Activated CD4-positive, alpha-beta T cell treated with anti-CD3 and anti-CD28 coated beads for 36 hours (primary cell): ENCODE data around the gene PGF. TPM values are rescaled to one million over a fixed set of nuclear protein-coding genes. Genes with fewer than 3 reads are reported as not detected.

Source experiments
- ATAC-seq: fragments of 200-7000 bp; cut with Tn5 transposase; one replicate; pipeline ENCODE4 v1.10.0; 2021; ENCODE audit warnings: mild to moderate bottlenecking, moderate library complexity
- CTCF ChIA-PET: fragments of 350-600 bp; sonication (Branson Sonifier 250); formaldehyde crosslinking; loops from one replicate; lab custom pipeline; 2021; ENCODE audit warnings: antibody characterized with exemption; lab: Charles Lee
- POLR2A ChIA-PET: fragments of 350-600 bp; sonication (Branson Sonifier 250); formaldehyde crosslinking; loops from one replicate; lab custom pipeline; 2021; ENCODE audit warnings: antibody characterized with exemption, inconsistent platforms; lab: Charles Lee
- DNase-seq: peaks from one replicate; pipeline ENCODE4 v3.0.0-alpha.2; 2020
- H3K27ac Mint-ChIP-seq: one replicate; pipeline ENCODE4 v1.8.0; 2021; ENCODE audit warnings: mixed read lengths
- H3K27me3 Mint-ChIP-seq: one replicate; pipeline ENCODE4 v1.8.0; 2021; ENCODE audit warnings: mixed read lengths
- H3K36me3 Mint-ChIP-seq: one replicate; pipeline ENCODE4 v1.8.0; 2021; ENCODE audit warnings: low read depth, mixed read lengths
- H3K4me1 Mint-ChIP-seq: one replicate; pipeline ENCODE4 v1.8.0; 2021; ENCODE audit warnings: mixed read lengths
- H3K4me3 Mint-ChIP-seq: one replicate; pipeline ENCODE4 v1.8.0; 2021; ENCODE audit warnings: mild to moderate bottlenecking, moderate library complexity, mixed read lengths
- H3K9me3 Mint-ChIP-seq: one replicate; pipeline ENCODE4 v1.8.0; 2021; ENCODE audit warnings: low read depth, mixed read lengths
- intact Hi-C, 2 experiments: fragments of 100-400 bp; cut with DNase I in 1 of 2; cut with micrococcal nuclease in 1 of 2; formaldehyde crosslinking; loops; one replicate each; pipeline versions ENCODE4 v1.14.2 to v1.15.1; 2022 to 2024; cut with DNase I, micrococcal nuclease
- total RNA-seq, 2 experiments: library from RNA; stranded (reverse); gene quantifications; one replicate each; pipeline ENCODE4 v1.2.3, GENCODE V29; 2021

Gene PGF
- total RNA-seq, 2 experiments from 2014 or later = 0.09 TPM; not detected in 1

DNA sequence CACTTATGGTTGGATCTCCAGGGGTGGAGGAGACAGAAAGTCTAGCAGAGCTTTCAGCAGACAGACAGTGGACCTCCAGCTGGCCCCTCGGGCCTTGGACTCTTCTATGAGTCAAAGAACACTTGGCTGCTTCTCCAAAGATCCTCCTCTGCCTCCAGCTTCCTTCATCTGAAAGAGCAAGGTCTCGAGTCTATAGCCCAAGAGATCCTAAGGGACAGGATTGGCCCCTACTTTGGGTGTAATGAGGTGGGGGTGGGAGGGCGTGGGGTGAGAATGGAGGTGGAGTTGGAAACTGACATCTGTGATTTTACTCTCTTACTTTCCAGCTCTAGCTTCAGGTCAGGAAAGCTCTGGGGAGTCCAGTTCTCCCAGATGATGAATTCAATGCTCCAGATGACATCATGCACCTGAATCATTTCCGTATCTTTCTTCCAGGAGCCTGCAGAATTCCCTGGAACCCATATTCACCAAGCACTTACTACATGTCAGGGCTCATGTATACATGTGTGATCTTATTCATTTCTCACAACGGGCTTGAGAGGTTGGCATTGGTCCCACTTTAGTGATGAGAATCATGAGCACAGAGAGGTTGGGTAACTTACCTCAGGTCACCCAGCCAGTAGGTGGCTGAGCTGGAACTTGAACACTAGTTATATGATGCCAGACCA lies 10.2 kb upstream of the PGF start:
- POLR2A ChIA-PET = no interaction called here

DNA sequence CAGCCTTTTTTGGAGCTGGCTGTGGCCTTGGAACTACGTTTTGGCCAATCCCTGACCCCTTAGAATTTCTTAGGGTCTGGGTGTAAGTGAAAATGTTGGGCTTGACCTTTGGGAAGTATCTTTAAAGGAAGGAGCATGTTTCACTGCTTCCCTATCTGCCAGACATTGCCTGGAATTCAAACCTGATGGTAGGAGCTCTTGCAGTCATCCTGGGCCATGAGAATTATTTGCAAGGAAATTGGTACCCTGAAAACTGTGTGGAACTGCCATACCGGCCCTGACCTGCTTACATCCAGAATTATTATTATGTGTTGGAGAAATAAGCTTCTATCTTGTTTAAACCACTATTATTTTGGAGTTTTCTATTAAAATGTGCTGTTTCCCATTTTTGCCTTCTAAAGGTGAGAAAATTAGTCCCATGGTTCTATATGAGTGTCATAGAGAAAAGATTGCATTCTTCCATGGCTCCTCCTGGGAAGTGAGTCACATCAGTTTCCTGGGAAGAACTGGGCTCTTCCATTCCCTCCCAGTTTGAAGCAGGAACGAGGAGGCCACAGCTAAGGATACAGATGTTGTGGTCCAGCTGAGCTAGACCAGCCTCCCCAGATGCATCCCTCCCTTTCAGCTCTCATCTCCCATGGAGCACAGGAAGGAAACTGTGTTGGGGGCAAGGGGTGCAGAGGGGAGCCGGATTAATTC lies 9.5 kb upstream of the PGF start:
- no peak for DNase-seq
- ChIA-PET POLR2A (no interaction called here), CTCF (interaction anchor here (0.6 to 1.6 kb wide), 4 partner anchors 13 to 123 kb away, joined by 3 to 6 read pairs (median 4); no protein-coding TSS in a partner anchor)
- Mint-ChIP-seq H3K27ac (no peak overlapping the region), H3K4me1 (no peaks in the 10 kb centered on the region), H3K9me3 (no peaks in the 10 kb centered on the region), H3K27me3 (peaks cover 2% of the 10 kb centered on the region), H3K4me3 (no peak overlapping the region), H3K36me3 (no peaks in the 10 kb centered on the region)
- ATAC-seq = no peak
- intact Hi-C loops = no loop called here

More for the DNA sequence above, 10.2 kb upstream of the PGF start:
- no peaks in the 10 kb centered on the region for H3K9me3 Mint-ChIP-seq
- CTCF ChIA-PET = interaction anchor here (0.5 to 1.6 kb wide), 3 partner anchors 13 to 123 kb away, joined by 3 to 6 read pairs (median 4); no protein-coding TSS in a partner anchor
- no peak overlapping the region for H3K27ac Mint-ChIP-seq
- intact Hi-C loops = no loop called here
- no peaks in the 10 kb centered on the region for H3K36me3 Mint-ChIP-seq
- DNase-seq (no peak), ATAC-seq (no peak)
- H3K4me1 Mint-ChIP-seq = no peaks in the 10 kb centered on the region
- peaks cover 2% of the 10 kb centered on the region for H3K27me3 Mint-ChIP-seq
- no peak overlapping the region for H3K4me3 Mint-ChIP-seq

DNA sequence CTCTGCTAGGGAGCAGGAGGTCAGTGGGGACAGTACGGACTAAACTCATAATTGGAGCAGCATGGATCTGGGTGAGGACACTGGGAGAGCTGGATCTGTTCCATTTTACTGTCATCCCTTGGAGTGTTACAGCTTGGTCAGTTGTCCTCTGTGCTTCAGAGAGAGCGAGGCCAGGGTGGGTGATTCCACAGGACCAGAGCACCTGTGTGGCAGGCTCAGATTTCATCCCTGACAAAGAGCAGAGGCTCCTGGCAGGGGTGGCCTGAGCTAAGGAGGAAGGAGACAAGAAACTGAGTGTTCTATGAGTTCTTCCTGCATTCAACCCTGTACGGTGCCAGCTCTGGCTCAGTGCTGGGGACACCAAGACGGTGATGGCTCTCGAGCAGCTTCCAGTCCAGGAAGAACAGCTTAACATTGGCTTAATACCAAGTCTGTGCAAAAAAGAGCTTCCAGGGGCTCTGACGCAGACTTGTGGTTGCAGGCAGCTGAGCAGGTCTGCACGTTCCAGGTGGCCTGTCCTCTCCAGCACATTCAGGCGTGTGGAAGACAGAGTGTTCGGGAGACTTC lies 8.4 kb upstream of the PGF start:
- Mint-ChIP-seq H3K36me3 (no peaks in the 10 kb centered on the region), H3K27me3 (peaks cover 2% of the 10 kb centered on the region), H3K27ac (no peak overlapping the region), H3K9me3 (no peaks in the 10 kb centered on the region), H3K4me1 (no peaks in the 10 kb centered on the region), H3K4me3 (no peak overlapping the region)
- CTCF ChIA-PET = interaction anchor here (0.8 to 1.6 kb wide), 4 partner anchors 12 to 103 kb away, joined by 3 to 6 read pairs (median 3); partner anchors contain the start of gene RPS6KL1
- POLR2A ChIA-PET = interaction anchor here (0.6 to 0.8 kb wide), 2 partner anchors 82 to 163 kb away, joined by 3 read pairs; partner anchors contain the start of gene NEK9
- ATAC-seq (no peak), DNase-seq (no peak)
- intact Hi-C loops = no loop called here

DNA sequence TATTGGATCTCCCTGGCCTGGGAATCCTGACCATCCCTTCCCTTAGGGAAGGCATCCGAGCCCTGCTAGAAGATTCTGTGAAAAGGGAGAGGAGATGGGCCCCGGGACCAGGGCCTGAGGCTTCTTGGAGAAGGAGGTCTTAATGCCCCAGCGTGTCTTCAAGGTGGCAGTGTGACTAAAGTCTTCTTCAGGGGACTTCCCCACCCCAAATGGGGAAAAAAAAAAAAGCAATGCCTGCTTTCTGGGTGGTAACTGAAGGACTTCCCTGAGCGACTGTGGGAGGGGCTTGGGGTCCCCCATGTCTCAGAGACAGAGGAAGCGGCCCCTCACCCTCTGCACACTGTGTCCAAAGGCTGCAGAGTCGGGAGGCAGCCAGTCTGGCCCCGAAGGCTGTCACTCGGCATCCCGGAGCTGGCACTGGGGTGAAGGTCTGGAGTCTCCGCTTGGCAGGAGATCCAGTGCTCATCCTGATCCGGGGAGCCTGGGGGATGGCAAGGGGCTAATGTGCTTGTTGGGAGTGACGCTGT lies 7.8 kb upstream of the PGF start:
- DNase-seq = no peak
- CTCF ChIA-PET = interaction anchor here (1.0 kb wide), 1 partner anchor 40 kb away, joined by 3 read pairs; the partner anchor contains the start of gene RPS6KL1
- no peak for ATAC-seq
- H3K4me1 Mint-ChIP-seq = no peaks in the 10 kb centered on the region
- H3K27me3 Mint-ChIP-seq = peaks cover 2% of the 10 kb centered on the region
- no peak overlapping the region for H3K4me3 Mint-ChIP-seq
- intact Hi-C loops = no loop called here
- H3K9me3 Mint-ChIP-seq = no peaks in the 10 kb centered on the region
- no peak overlapping the region for H3K27ac Mint-ChIP-seq
- H3K36me3 Mint-ChIP-seq = no peaks in the 10 kb centered on the region
- POLR2A ChIA-PET = interaction anchor here (0.8 kb wide), 1 partner anchor 83 kb away, joined by 3 read pairs; no protein-coding TSS in a partner anchor

DNA sequence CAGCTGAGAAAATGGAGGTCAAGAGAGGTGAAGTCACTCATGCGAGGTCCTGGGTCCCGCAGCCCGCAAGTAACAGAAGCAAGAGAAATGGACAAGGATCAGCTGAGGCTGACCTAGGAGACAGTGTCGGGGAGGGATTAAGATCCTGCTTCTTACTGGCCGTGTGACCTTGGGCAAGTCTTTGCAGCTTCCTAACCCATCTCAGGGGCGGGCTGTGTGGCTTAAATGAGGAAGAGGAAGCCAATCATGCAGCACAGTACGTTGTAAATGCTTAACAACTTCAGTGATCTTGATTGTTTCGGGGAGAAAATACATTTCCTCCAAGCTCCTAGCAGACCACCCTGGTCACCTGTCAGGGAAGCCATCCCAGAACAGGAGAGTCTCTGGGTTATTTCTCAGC lies 7.1 kb upstream of the PGF start:
- ChIA-PET CTCF (interaction anchor here (0.7 kb wide), 1 partner anchor 11 kb away, joined by 3 read pairs; no protein-coding TSS in a partner anchor), POLR2A (interaction anchor here (1.5 kb wide), 1 partner anchor 14 kb away, joined by 3 read pairs; no protein-coding TSS in a partner anchor)
- Mint-ChIP-seq H3K4me3 (no peak overlapping the region), H3K4me1 (no peaks in the 10 kb centered on the region), H3K36me3 (no peaks in the 10 kb centered on the region), H3K9me3 (no peaks in the 10 kb centered on the region), H3K27ac (no peak overlapping the region), H3K27me3 (peaks cover 1% of the 10 kb centered on the region)
- DNase-seq (no peak), ATAC-seq (no peak)
- intact Hi-C loops = no loop called here

DNA sequence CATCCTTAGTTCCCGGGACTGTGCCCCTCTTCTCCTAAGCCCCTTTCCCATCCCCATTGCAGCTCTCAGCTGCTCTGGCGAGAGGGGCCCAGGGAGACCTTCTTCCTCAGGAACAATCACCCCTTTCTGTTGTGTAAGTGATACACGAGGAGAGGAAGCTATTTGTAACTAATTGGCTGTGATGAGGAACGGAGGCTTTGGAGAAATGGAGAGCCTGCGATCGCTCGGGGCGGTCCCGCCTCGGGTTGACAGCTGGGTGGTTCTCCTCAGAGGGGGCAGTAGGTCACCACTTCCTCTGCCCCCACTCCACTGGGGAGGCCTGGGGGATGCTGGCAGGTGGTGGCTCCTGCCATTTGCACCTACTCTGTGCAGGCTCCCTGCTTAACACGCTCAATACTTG lies 6.6 kb upstream of the PGF start:
- ATAC-seq = no peak
- no peaks in the 10 kb centered on the region for H3K9me3 Mint-ChIP-seq

DNA sequence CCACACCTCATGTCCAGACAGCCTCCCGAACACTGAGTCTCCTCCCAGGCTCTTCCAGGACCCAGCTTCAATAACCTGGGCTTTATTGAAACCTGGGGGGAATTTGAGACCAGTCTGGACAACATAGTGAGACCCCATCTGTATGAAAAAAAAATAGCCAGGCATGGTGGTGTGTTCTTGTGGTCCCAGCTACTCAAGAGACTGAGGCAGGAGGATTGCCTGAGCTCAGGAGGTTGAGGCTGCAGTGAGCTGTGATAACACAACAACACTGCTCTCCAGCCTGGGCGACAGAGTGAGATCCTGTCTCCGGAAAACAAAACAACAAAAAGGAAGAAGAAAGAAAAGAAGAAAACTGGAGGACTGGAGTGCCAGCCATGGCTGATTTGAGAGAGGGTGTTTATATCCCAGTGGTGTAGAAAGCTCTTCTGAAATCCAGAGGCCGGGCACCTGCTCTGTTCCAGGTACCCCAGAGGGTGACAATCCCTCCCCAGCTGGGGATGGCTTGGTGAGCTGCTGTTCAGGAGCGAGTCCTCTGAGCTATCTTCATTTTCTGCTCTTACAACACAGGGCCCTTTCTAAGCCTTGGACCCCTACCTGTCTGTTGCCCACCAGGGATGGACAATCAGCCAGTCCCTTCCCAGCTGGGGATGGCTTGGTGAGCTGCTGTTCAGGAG lies 6.0 kb upstream of the PGF start:
- Mint-ChIP-seq H3K4me1 (no peaks in the 10 kb centered on the region), H3K9me3 (no peaks in the 10 kb centered on the region), H3K27ac (no peak overlapping the region), H3K27me3 (peaks cover 3% of the 10 kb centered on the region), H3K4me3 (no peak overlapping the region), H3K36me3 (no peaks in the 10 kb centered on the region)
- DNase-seq (no peak), ATAC-seq (no peak)
- intact Hi-C loops = no loop called here
- POLR2A ChIA-PET = interaction anchor here (0.7 to 1.5 kb wide), 2 partner anchors 15 to 45 kb away, joined by 3 read pairs; no protein-coding TSS in a partner anchor
- CTCF ChIA-PET = interaction anchor here (0.7 to 1.5 kb wide), 4 partner anchors 9 to 157 kb away, joined by 3 to 4 read pairs (median 4); no protein-coding TSS in a partner anchor

More for the DNA sequence above, 6.6 kb upstream of the PGF start:
- intact Hi-C loops = no loop called here
- Mint-ChIP-seq H3K4me3 (no peak overlapping the region), H3K27ac (no peak overlapping the region), H3K36me3 (no peaks in the 10 kb centered on the region), H3K27me3 (no peaks in the 10 kb centered on the region), H3K4me1 (no peaks in the 10 kb centered on the region)
- DNase-seq = no peak
- POLR2A ChIA-PET = interaction anchor here (1.5 kb wide), 1 partner anchor 15 kb away, joined by 3 read pairs; no protein-coding TSS in a partner anchor
- CTCF ChIA-PET = interaction anchor here (0.7 to 1.4 kb wide), 3 partner anchors 9 to 109 kb away, joined by 3 to 4 read pairs (median 3); no protein-coding TSS in a partner anchor

DNA sequence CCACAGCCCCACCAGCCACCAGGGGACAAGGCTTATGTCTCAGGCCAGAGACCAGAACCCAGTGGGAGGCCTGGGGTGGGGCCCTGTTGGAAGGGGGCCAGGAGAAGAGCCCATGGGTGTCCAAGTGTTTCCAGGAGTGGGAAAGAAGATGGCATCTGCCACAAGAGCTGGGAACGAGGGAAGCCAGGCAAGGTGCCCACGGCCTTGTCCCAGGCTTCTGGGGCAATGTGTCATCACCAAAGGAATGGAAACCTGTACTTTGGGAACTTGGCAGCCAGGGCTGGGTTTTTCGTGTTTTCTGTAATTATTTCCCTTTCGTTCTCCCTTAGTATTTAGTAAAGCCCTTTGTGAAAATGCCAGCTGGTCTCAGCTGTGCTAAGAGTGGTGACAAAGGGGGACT lies 5.3 kb upstream of the PGF start:
- Mint-ChIP-seq H3K4me1 (no peaks in the 10 kb centered on the region), H3K9me3 (no peaks in the 10 kb centered on the region), H3K27ac (no peak overlapping the region), H3K4me3 (no peak overlapping the region), H3K36me3 (no peaks in the 10 kb centered on the region), H3K27me3 (peaks cover 4% of the 10 kb centered on the region)
- intact Hi-C loops = no loop called here
- ATAC-seq (no peak), DNase-seq (no peak)
- ChIA-PET CTCF (interaction anchor here (0.7 to 1.5 kb wide), 3 partner anchors 10 to 158 kb away, joined by 3 to 4 read pairs (median 4); no protein-coding TSS in a partner anchor), POLR2A (no interaction called here)

DNA sequence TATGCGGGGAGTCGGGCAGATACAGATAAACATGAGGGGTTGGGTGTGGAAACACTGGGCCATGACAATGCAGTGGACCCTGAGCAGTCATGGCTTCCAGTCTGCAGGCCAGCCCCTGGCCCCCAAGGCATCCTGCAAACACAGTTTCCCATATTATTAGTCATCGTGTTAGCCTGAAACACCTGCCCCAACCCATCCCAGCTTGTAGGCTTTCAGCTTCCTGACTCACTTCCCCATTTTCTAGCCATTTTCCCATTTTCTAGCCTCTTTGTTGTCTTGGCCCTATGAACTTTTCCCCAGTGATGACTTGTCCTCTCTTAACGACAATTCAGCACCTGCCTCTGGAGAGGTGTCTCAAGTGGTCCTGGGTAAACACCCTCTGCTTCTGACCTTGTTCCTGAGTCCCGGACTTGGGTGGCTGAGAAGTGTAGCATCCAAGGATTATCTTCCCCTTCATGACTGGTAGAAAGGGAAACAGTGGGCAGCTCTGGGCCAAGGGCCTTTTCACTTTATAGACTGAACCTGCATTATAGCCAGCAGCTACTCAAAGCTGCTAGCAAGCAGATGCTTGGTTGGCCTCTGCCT lies 4.3 kb upstream of the PGF start:
- POLR2A ChIA-PET = interaction anchor here (0.6 kb wide), 1 partner anchor 264 kb away, joined by 3 read pairs; no protein-coding TSS in a partner anchor
- DNase-seq = no peak
- Mint-ChIP-seq H3K9me3 (no peaks in the 10 kb centered on the region), H3K27me3 (peaks cover 4% of the 10 kb centered on the region), H3K4me1 (no peaks in the 10 kb centered on the region), H3K4me3 (no peak overlapping the region), H3K36me3 (no peaks in the 10 kb centered on the region), H3K27ac (no peak overlapping the region)
- intact Hi-C loops = no loop called here
- CTCF ChIA-PET = interaction anchor here (0.8 to 2.0 kb wide), 2 partner anchors 12 to 14 kb away, joined by 3 to 6 read pairs; no protein-coding TSS in a partner anchor
- ATAC-seq = no peak
